SHP77 treated with DMSO at 0.1 percent for 48 hours (cell line): ENCODE results near the gene C1R.

Experiments used
- DNase-seq: peaks from one replicate; lab custom pipeline; 2025; lab: John Stamatoyannopoulos, UW

The C1R gene

GRCh38 chr12:7032990-7033389 is 59.3 kb downstream of the C1R start:
- no peak for DNase-seq

- DNase-seq: no peak
Measured at GRCh38 chr12:7031306-7031705, 60.9 kb downstream of the C1R start.
